ENCODE data around the gene SELENOM.

DNA sequence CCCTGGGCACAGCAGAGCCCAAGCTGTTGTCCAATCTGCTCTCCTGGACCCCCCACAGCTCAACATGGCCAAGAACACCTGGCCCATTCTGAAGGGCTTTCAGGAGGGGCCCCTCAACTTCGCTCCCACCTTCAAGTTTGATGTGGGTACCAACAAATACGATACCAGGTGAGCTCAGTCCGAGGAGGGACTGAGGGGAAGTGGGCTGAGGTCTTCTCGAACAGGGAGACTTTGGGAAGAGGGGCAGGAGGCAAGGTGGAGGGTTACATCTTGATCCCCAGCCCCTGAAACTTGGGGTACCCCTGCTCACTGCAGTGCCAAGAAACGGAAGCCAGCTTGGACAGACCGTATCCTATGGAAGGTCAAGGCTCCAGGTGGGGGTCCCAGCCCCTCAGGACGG is 20.8 kb upstream of the SELENOM start:
- no peak for TF ChIP-seq EZH2 (IDR thresholded peaks at IDR 0.05; ENCODE audit: insufficient read depth, low read length)
- TF ChIP-seq, protein P1, sequence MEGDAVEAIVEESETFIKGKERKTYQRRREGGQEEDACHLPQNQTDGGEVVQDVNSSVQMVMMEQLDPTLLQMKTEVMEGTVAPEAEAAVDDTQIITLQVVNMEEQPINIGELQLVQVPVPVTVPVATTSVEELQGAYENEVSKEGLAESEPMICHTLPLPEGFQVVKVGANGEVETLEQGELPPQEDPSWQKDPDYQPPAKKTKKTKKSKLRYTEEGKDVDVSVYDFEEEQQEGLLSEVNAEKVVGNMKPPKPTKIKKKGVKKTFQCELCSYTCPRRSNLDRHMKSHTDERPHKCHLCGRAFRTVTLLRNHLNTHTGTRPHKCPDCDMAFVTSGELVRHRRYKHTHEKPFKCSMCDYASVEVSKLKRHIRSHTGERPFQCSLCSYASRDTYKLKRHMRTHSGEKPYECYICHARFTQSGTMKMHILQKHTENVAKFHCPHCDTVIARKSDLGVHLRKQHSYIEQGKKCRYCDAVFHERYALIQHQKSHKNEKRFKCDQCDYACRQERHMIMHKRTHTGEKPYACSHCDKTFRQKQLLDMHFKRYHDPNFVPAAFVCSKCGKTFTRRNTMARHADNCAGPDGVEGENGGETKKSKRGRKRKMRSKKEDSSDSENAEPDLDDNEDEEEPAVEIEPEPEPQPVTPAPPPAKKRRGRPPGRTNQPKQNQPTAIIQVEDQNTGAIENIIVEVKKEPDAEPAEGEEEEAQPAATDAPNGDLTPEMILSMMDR (IDR thresholded peaks at IDR 0.05; ENCODE audit: insufficient read depth, low read depth, low read length) = no peak
